Measurements from ENCODE around the gene LRRC42. TPM values are rescaled to one million over a fixed set of nuclear protein-coding genes. Genes with fewer than 3 reads are reported as not detected.

Gene LRRC42
- total and polyA plus RNA-seq, 7 donors: 15.2 to 25.4 (median 19.6) TPM

DNA sequence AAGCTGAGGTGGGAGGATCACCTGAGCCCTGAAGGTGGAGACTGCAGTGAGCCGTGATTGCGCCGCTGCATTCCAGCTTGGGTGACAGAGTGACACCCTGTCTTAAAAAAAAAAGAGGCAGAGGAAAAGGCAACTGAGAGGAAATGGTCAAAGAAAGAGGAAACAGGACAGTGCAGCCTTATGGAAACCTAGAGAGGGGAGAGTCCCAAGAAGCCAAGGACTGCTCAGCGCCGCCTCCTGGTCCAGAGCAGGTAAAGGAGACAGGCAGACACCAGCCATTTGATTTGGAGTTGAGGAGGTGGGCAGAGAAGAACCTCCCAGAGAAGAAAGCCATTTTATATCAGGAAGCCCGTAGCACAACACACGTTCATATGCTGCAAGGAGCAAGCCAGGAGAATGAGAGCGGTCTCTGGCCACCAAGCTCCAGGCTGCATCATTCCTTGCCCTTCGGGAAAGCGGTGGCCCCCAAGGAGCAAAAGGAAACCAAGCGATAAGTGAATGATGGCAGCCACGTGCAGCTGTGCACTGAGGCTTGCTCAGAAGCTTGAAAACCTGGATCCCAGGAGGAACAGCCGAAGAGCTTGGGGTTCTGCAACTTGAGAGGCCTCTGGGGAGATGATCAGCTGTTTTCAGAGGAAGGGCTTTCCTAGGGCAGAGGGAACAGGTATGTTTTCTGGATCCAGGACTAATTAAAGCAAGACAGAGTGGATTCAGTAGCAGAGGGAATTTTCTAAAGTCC lies 33.7 kb downstream of the LRRC42 start:
- TF ChIP-seq, protein P1, sequence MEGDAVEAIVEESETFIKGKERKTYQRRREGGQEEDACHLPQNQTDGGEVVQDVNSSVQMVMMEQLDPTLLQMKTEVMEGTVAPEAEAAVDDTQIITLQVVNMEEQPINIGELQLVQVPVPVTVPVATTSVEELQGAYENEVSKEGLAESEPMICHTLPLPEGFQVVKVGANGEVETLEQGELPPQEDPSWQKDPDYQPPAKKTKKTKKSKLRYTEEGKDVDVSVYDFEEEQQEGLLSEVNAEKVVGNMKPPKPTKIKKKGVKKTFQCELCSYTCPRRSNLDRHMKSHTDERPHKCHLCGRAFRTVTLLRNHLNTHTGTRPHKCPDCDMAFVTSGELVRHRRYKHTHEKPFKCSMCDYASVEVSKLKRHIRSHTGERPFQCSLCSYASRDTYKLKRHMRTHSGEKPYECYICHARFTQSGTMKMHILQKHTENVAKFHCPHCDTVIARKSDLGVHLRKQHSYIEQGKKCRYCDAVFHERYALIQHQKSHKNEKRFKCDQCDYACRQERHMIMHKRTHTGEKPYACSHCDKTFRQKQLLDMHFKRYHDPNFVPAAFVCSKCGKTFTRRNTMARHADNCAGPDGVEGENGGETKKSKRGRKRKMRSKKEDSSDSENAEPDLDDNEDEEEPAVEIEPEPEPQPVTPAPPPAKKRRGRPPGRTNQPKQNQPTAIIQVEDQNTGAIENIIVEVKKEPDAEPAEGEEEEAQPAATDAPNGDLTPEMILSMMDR (IDR thresholded peaks at IDR 0.05): no peak
- TF ChIP-seq POLR2AphosphoS5 (IDR thresholded peaks at IDR 0.05): no peak
- TF ChIP-seq POLR2A (IDR thresholded peaks at IDR 0.05): no peak
- TF ChIP-seq EP300 (IDR thresholded peaks at IDR 0.05): no peak
- peak overlapping the region in 1 of 4 donors; percentile 69 for H3K27ac ChIP-seq
- H3K36me3 ChIP-seq: no peaks in the 10 kb centered on the region
- 89 to 92% methylated on average over 13 of the region's 13 CpGs for WGBS, 2 donors
- intact Hi-C loops (cut with DNase I): no loop called here
- peaks cover 0 to 14% (median 4%) of the 10 kb centered on the region in 4 donors for H3K4me1 ChIP-seq
- H3K4me3 ChIP-seq: no peak overlapping the region
- H3K27me3 ChIP-seq: no peaks in the 10 kb centered on the region
- no peaks in the 10 kb centered on the region for H3K9me3 ChIP-seq
- DNase-seq: no peak

DNA sequence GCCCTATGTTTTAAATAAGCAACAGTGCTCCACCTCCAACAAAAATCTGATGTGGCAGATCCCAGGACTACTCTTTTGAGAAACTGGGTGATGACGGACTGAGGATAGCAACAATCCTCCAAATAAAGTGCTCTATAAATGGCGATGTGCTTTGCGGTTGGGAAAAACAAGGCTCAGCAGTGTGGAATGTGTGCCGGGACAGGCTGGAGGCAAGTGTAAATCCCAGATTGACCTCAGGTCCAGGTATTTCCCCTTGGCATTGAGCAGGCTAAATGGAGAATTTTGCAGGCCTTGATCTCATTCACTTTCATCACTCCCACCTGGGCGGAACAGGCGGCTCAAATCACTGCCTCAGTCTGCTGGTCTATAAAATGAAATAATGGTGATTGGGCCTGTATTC lies 35.1 kb downstream of the LRRC42 start:
- WGBS, 2 donors: 97 to 98% methylated on average over 6 of the region's 6 CpGs

DNA sequence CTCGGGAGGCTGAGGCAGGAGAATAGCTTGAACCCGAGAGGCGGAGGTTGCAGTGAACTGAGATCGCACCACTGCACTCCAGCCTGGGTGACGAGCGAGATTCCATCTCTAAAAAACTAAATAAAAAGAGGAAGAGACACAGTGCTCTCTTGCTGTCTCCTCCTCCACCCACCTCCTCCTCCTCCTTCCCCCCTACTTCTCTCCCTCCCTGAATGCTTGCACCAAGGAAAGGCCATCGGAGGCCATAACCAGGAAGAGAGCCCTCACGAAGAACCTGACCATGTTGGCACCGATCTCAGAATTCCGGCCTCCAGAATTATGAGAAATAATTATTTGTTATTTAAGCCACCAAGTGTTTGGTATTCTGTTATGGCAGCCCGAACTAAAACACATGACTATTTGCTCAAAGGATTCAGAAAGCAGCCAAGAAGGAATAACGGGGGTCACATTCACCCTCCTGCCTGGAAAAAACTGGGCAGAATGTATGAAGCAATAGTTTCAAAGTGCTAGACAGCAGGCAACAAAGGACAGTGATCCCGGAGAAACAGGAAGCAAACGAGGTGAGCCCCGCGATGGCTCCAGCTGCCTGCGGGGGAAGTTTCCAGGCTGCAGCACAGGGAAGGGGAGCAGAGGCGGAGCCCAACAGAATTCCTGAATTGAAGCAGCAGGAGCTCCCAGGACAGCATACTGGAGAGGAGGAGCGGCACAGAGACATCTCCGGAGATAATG lies 36.0 kb downstream of the LRRC42 start:
- no peaks in the 10 kb centered on the region for H3K27me3 ChIP-seq
- TF ChIP-seq POLR2AphosphoS5 (IDR thresholded peaks at IDR 0.05) (peak in 1 of 4 donors; percentile 4), EP300 (IDR thresholded peaks at IDR 0.05) (no peak)
- WGBS, 2 donors: 44 to 45% methylated on average over 20 of the region's 20 CpGs
- peaks cover 0 to 14% (median 4%) of the 10 kb centered on the region in 4 donors for H3K4me1 ChIP-seq
- intact Hi-C loops (cut with DNase I): no loop called here
- H3K27ac ChIP-seq: peak overlapping the region; percentile 56 to 69 (median 67)
- H3K4me3 ChIP-seq: peak overlapping the region; percentile 3 to 52 (median 40)
- H3K36me3 ChIP-seq: no peaks in the 10 kb centered on the region
- no peaks in the 10 kb centered on the region for H3K9me3 ChIP-seq
- DNase-seq: no peak

More for the DNA sequence above, 35.1 kb downstream of the LRRC42 start:
- TF ChIP-seq, protein P1 (IDR thresholded peaks at IDR 0.05): no peak
- no peak for TF ChIP-seq POLR2A (IDR thresholded peaks at IDR 0.05)
- no peak for TF ChIP-seq EP300 (IDR thresholded peaks at IDR 0.05)
- TF ChIP-seq POLR2AphosphoS5 (IDR thresholded peaks at IDR 0.05): no peak
- H3K9me3 ChIP-seq: no peaks in the 10 kb centered on the region
- peak overlapping the region in 1 of 4 donors; percentile 69 for H3K27ac ChIP-seq
- H3K27me3 ChIP-seq: no peaks in the 10 kb centered on the region
- peaks cover 0 to 14% (median 4%) of the 10 kb centered on the region in 4 donors for H3K4me1 ChIP-seq
- H3K36me3 ChIP-seq: no peaks in the 10 kb centered on the region
- no peak overlapping the region for H3K4me3 ChIP-seq
- intact Hi-C loops (cut with DNase I): no loop called here
- no peak for DNase-seq

DNA sequence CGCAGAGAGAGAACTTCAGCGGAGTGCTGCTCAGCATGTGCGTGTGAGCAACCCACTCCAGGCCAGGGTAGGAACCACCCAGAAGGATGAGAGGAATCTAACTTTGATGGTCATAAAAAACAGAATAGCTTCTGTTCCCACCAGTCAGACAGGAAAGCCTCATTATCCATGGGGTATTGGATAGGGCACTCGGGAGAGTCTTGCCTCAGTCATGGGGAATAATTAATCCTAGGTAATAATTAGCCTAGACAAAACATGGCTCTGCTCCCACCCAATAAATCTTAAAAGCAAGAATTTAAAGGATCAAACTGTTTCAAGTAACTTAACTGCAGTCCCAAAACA lies 36.6 kb downstream of the LRRC42 start:
- Histone ChIP-seq H3K27ac (peak overlapping the region; percentile 56 to 69 (median 67)), H3K4me3 (peak overlapping the region; percentile 3 to 52 (median 40)), H3K4me1 (peaks cover 0 to 14% (median 4%) of the 10 kb centered on the region in 4 donors), H3K36me3 (no peaks in the 10 kb centered on the region), H3K27me3 (no peaks in the 10 kb centered on the region), H3K9me3 (no peaks in the 10 kb centered on the region)
- intact Hi-C loops (cut with DNase I): no loop called here
- TF ChIP-seq, protein P1 (IDR thresholded peaks at IDR 0.05): no peak
- TF ChIP-seq POLR2AphosphoS5 (IDR thresholded peaks at IDR 0.05) (no peak), POLR2A (IDR thresholded peaks at IDR 0.05) (no peak), EP300 (IDR thresholded peaks at IDR 0.05) (no peak)
- DNase-seq: no peak
- 16 to 50% methylated on average over 4 of the region's 4 CpGs for WGBS, 2 donors

DNA sequence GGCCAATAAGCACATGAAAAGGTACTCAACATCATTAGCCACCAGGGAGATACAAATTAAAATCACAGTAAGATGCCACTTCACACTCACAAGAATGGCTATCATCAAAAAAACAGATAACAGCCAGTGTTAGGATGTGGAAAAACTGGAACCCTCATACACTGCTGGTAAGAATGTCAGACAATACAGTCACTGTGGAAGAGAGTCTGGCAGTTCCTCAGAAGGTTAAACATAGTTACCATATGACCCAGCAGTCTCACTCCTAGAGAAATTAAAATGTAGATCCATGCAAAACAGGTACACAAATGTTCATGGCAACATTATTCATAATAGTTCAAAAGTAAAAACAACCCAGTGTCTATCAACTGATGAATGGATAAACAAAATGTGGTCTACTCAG lies 38.6 kb downstream of the LRRC42 start:
- H3K27ac ChIP-seq: no peak overlapping the region
- TF ChIP-seq EP300 (IDR thresholded peaks at IDR 0.05) (no peak), POLR2AphosphoS5 (IDR thresholded peaks at IDR 0.05) (no peak), POLR2A (IDR thresholded peaks at IDR 0.05) (no peak)
- TF ChIP-seq, protein P1 (IDR thresholded peaks at IDR 0.05): no peak
- no peaks in the 10 kb centered on the region for H3K36me3 ChIP-seq
- H3K4me1 ChIP-seq: peaks cover 0 to 14% (median 4%) of the 10 kb centered on the region in 4 donors
- H3K4me3 ChIP-seq: no peak overlapping the region
- no peaks in the 10 kb centered on the region for H3K9me3 ChIP-seq
- DNase-seq: no peak
- H3K27me3 ChIP-seq: no peaks in the 10 kb centered on the region
- intact Hi-C loops (cut with DNase I): no loop called here

All from sigmoid colon (tissue), 7 donors.